GM19468 (cell line): ENCODE data around the gene KLHL42.
"Not testable (repeated sequence)": the region's sequence is repeated elsewhere in the genome, so short reads cannot be mapped to it uniquely, and the experiment has no call there.

Experiments
- ATAC-seq: cut with Tn5 transposase; IDR thresholded peaks from one replicate; pipeline ENCODE4 v1.9.1; 2021; ENCODE audit warnings: mild to moderate bottlenecking, moderate library complexity, moderate number of reproducible peaks; ENCODE audit not compliant: unreplicated experiment; ENCODE audit errors: extremely low read depth

KLHL42 gene

DNA sequence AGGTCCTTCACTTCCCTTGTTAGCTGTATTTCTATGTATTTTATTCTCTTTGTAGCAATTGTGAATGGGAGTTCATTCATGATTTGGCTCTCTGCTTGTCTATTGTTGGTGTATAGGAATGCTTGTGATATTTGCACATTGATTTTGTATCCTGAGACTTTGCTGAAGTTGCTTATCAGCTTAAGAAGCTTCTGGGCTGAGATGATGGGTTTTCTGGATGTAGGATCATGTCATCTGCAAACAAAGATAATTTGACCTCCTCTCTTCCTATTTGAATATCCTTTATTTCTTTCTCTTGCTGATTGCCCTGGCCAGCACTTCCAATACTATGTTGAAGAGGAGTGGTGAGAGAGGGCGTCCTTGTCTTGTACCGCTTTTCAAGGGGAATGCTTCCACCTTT, 67.3 kb downstream of the KLHL42 start:
- ATAC-seq = not testable (repeated sequence)

DNA sequence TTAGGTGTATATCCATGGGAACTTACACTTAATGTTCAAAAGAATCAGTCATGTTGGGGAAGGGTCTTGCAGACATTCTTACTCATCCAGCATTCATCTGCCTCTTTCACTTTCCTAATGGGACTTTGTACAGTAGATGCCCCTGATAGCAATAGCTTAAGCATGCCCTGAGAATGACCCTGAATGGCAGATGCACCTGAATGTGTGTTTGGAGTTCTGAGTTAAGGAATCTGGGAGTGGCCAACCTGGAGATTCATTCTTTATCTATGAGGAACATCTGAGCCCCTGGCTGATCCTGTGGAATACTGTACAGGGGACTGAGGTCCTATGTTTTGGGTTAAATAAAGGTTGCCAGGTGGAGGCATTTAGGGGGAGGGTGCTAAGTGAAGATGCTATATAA, 71.3 kb downstream of the KLHL42 start:
- no peak for ATAC-seq

DNA sequence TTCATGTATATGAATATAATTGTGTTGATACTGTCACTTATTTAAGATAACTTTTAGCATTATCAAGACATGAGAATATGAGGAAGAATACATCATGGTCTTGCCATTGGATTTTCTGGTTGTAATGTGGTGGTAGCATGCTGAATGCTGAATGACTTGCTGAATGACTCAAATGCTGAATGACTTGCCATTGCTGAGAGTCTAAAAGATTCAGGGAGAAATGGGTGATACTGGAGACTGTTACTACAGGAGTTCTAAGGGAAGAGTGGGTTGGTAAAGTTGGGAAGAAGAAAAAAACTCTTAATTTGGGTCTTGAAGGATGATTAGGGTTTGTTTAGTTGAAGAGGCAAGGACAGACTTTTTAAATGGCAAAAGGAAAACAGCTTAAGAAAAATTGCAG, 72.1 kb downstream of the KLHL42 start:
- ATAC-seq = no peak
